Measurements from ENCODE around the gene LRRC3C. TPM values are rescaled to one million over a fixed set of nuclear protein-coding genes. Genes with fewer than 3 reads are reported as not detected.
A peak's percentile ranks its signal among the peaks of the same experiment; 100 is the strongest.
"Not testable (repeated sequence)": the region's sequence is repeated elsewhere in the genome, so short reads cannot be mapped to it uniquely, and the experiment has no call there.

Gene LRRC3C
- total and polyA plus RNA-seq, 2 experiments from 2014 or later: not detected

DNA sequence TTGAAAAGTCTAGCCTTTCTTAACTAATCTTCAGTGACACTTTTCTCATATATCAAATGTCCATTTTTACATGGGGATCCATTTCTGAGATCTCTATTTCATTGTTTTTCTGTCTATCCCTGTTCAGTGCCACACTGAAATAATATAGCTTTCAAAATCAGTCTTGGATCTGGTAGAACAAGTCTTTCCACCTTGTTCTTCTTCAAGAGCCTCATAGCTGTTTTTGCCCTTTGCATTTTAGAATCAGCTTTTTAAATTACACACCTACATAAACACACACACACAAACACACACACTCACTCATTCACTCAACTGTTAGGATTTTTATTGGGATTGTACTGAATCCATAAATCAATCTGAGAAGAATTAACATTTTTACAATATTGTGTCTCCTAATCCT, 28.3 kb upstream of the LRRC3C start:
- TF ChIP-seq, protein P1, sequence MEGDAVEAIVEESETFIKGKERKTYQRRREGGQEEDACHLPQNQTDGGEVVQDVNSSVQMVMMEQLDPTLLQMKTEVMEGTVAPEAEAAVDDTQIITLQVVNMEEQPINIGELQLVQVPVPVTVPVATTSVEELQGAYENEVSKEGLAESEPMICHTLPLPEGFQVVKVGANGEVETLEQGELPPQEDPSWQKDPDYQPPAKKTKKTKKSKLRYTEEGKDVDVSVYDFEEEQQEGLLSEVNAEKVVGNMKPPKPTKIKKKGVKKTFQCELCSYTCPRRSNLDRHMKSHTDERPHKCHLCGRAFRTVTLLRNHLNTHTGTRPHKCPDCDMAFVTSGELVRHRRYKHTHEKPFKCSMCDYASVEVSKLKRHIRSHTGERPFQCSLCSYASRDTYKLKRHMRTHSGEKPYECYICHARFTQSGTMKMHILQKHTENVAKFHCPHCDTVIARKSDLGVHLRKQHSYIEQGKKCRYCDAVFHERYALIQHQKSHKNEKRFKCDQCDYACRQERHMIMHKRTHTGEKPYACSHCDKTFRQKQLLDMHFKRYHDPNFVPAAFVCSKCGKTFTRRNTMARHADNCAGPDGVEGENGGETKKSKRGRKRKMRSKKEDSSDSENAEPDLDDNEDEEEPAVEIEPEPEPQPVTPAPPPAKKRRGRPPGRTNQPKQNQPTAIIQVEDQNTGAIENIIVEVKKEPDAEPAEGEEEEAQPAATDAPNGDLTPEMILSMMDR (IDR thresholded peaks at IDR 0.05; ENCODE audit: low read depth, low read length): no peak
- H3K4me1 ChIP-seq (ENCODE audit: low read depth): no peaks in the 10 kb centered on the region
- no peak for DNase-seq (ENCODE audit: low read depth in 1 of 2, low spot score in 1 of 2)
- H3K27me3 ChIP-seq: no peaks in the 10 kb centered on the region
- H3K27ac ChIP-seq: no peak overlapping the region
- H3K4me3 ChIP-seq: no peak overlapping the region
- no peaks in the 10 kb centered on the region for H3K36me3 ChIP-seq
- H3K9me3 ChIP-seq (ENCODE audit: low read depth): no peaks in the 10 kb centered on the region

DNA sequence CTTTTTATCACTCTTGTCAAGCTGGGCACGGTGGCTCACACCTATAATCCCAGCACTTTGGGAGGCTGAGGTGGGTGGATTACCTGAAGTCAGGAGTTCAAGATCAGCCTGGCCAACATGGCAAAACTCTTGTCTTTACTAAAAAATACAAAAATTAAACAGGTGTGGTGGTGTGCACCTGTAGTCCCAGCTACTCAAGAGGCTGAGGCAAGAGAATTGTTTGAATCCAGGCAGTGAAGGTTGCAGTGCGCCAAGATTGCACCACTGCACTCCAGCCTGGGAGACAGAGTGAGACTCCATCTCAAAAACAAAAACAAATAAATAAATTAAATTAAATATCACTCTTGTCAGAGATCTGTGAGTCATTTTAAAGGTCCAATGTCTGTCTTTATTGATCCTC, 25.5 kb upstream of the LRRC3C start:
- not testable (repeated sequence) for DNase-seq (ENCODE audit: low read depth in 1 of 2, low spot score in 1 of 2); H3K27ac ChIP-seq; H3K4me3 ChIP-seq; H3K27me3 ChIP-seq; H3K9me3 ChIP-seq (ENCODE audit: low read depth); H3K4me1 ChIP-seq (ENCODE audit: low read depth); H3K36me3 ChIP-seq

DNA sequence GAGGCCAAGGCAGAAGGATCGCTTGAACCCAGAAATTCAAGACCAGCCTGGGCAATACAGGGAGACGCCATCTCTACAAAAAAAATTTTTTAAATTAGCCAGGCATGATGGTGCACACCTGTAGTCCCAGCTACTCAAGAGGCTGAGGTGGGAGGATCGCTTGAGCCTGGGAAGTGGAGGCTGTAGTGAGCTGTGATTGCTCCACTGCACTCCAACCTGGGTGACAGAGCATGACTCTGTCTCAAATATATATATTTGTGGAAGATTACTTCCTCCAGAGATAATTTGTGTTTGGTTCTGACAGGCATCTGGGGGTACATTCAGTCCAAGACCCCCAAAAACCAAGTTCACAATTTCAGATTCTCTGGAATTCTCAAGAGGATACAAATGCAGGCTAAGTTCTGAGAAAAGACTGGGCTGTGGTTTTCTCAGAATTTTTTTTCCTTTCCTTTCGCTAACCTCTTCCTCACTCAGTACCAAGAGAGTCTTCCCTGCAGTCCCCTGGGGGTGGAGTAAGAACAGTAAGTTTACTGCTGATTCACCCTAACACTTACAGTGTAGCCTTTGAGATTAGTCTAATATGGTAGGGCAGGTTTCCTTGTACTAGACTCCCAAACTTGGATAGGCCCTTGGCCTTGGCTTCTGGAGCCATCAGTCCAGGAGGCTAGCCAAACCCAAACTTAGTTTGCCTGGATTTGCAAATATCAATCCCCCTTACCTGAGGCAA, 24.2 kb upstream of the LRRC3C start:
- TF ChIP-seq, protein P1 (IDR thresholded peaks at IDR 0.05; ENCODE audit: low read depth, low read length): no peak
- no peaks in the 10 kb centered on the region for H3K9me3 ChIP-seq (ENCODE audit: low read depth)
- no peak overlapping the region for H3K4me3 ChIP-seq
- H3K36me3 ChIP-seq: no peaks in the 10 kb centered on the region
- no peaks in the 10 kb centered on the region for H3K27me3 ChIP-seq
- H3K4me1 ChIP-seq (ENCODE audit: low read depth): no peaks in the 10 kb centered on the region
- no peak overlapping the region for H3K27ac ChIP-seq
- peak in 1 of 2 donors; percentile 37 for DNase-seq (ENCODE audit: low read depth in 1 of 2, low spot score in 1 of 2)

DNA sequence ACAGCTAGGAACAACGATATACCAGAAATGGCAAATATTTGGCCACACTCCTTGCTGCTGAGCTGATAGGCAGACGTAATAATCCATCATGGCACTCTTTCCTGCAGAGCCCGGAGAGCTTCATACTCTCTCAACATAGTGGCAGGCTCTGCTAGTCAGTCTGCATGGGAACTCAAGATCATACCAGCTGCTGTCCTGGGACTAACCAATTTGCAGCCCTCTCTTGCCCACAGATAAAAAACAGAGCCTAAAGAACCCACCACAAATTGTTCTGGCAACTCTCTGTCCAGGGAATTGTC, 22.6 kb upstream of the LRRC3C start:
- TF ChIP-seq, protein P1 (IDR thresholded peaks at IDR 0.05; ENCODE audit: low read depth, low read length): no peak
- Histone ChIP-seq H3K9me3 (ENCODE audit: low read depth) (no peaks in the 10 kb centered on the region), H3K4me3 (no peak overlapping the region), H3K27me3 (no peaks in the 10 kb centered on the region), H3K4me1 (ENCODE audit: low read depth) (no peaks in the 10 kb centered on the region), H3K36me3 (peaks cover 3% of the 10 kb centered on the region), H3K27ac (no peak overlapping the region)
- no peak for DNase-seq (ENCODE audit: low read depth in 1 of 2, low spot score in 1 of 2)

DNA sequence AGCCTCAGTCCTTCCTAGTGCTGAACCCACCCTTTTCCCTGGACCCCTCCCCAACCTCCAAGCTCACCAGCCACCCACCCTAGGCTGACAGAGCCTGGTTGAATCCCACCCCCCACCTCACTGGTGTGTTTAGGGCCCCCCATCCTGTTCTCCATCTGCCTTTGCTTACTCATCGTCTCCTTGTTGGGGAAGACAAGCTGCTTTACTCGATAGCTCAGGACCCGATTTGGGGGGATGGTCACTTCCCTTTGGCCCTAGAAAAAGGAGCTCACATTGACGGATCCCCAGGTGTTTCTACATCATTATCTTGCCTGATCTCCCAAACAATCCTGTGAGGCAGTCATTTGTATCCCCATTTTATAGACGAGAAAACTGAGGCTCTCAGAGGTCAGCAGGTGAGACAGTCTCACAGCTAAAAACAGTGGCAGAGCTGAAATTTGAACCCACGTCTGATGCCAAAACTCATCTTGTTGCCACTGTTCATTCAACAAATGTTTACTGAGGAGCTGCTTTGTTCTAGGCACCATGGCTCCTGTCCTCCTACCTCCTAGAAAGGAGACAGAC, 18.7 kb upstream of the LRRC3C start:
- TF ChIP-seq, protein P1 (IDR thresholded peaks at IDR 0.05; ENCODE audit: low read depth, low read length): no peak
- Histone ChIP-seq H3K9me3 (ENCODE audit: low read depth) (no peaks in the 10 kb centered on the region), H3K27me3 (no peaks in the 10 kb centered on the region), H3K4me3 (no peak overlapping the region), H3K36me3 (peaks cover 3% of the 10 kb centered on the region), H3K4me1 (ENCODE audit: low read depth) (no peaks in the 10 kb centered on the region), H3K27ac (no peak overlapping the region)
- DNase-seq (ENCODE audit: low read depth in 1 of 2, low spot score in 1 of 2): no peak

DNA sequence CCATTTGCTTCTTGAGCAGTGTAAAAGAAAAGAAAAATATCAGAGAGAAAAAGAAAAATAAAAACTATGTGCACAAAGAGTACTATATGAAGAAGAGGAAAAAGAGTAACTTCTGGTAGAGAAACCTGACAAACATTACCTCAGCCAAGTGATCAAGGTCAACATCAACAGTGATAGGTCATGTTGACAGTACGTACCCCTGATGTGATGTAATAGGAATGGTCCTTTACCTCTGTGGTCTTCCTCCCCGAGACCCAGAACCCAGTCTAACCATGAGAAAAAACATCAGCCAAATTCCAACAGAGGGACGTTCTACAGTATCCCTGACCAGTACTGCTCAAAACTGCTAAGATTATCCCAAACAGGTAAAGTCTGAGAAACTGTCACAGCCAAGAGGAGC, 13.5 kb upstream of the LRRC3C start:
- DNase-seq (ENCODE audit: low read depth in 1 of 2, low spot score in 1 of 2): no peak
- Histone ChIP-seq H3K4me3 (no peak overlapping the region), H3K9me3 (ENCODE audit: low read depth) (no peaks in the 10 kb centered on the region), H3K27me3 (no peaks in the 10 kb centered on the region), H3K36me3 (peaks cover 2% of the 10 kb centered on the region), H3K27ac (no peak overlapping the region), H3K4me1 (ENCODE audit: low read depth) (no peaks in the 10 kb centered on the region)
- TF ChIP-seq, protein P1 (IDR thresholded peaks at IDR 0.05; ENCODE audit: low read depth, low read length): no peak

Measured in cardiac muscle cell (in vitro differentiated cells and primary cell).